ENCODE results near the gene SPN. TPM values are rescaled to one million over a fixed set of nuclear protein-coding genes. Genes with fewer than 3 reads are reported as not detected.

The SPN gene, protein sequence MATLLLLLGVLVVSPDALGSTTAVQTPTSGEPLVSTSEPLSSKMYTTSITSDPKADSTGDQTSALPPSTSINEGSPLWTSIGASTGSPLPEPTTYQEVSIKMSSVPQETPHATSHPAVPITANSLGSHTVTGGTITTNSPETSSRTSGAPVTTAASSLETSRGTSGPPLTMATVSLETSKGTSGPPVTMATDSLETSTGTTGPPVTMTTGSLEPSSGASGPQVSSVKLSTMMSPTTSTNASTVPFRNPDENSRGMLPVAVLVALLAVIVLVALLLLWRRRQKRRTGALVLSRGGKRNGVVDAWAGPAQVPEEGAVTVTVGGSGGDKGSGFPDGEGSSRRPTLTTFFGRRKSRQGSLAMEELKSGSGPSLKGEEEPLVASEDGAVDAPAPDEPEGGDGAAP
- total RNA-seq (2022; extraction: Qiagen RNA extraction; ENCODE audit: low read depth), result 0.03 TPM in 2 of 5 replicates, not detected in the others

DNA sequence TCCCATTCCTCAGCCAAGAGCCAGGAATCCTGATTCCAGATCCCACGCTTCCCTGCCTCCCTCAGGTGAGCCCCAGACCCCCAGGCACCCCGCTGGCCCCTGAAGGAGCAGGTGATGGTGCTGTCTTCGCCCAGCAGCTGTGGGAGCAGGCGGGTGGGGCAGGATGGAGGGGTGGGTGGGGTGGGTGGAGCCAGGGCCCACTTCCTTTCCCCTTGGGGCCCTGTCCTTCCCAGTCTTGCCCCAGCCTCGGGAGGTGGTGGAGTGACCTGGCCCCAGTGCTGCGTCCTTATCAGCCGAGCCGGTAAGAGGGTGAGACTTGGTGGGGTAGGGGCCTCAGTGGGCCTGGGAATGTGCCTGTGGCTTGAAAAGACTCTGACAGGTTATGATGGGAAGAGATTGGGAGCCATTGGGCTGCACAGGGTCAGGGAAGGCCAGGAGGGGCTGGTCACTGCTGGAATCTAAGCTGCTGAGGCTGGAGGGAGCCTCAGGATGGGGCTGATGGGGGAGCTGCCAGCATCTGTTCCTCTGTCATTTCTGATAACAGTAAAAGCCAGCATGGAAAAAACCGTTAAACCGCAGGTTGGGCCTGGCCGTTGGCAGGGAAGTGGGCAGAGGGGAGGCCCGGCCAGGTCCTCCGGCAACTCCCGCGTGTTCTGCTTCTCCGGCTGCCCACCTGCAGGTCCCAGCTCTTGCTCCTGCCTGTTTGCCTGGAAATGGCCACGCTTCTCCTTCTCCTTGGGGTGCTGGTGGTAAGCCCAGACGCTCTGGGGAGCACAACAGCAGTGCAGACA, at the start of gene SPN:
Gene SPN, plus strand, starts transcription at position 232 of the 791 bp plus-strand sequence. Its CDS starts 482 bp downstream, at position 714.

DNA sequence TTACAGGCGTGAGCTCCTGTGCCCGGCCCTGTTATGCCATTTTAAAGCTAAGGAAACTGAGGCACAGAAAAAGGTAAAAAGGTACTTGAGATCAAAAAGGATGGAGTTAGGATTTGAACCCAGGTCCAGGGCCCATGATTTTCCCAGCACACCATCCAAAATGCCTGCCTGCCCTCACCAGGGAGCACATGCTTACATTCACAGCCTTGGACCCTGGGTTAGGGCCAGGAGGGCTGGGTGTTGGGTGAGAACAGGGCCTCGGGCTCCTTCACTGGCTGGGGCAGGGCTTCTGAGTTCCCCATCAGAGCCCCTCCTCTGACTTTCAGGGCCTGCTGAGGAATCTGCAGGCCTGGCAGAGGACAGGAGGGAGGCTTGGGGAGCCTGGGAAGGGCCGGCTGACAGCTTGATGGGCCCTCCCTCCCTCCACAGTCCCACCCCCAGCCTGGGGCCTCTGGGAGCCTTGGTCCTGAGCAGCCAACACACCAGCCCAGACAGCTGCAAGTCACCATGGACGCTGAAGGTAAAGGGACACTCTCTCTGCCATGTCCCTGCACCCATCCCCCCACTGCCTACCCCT, 15.7 kb downstream of the SPN start, which contains the start of gene QPRT:
Gene QPRT, plus strand, starts transcription at position 490 of the 577 bp plus-strand sequence. Its CDS starts 18 bp downstream, at position 508.

Other genes starting within 250 kb of the SPN start
- gene BOLA2, start 208.9 kb upstream of the SPN start, total RNA-seq (2022; extraction: Qiagen RNA extraction; ENCODE audit: low read depth), result 23.7 to 32.8 TPM (median 27.4 TPM) in 5 replicates
- gene SLX1B, start 208.7 kb upstream of the SPN start, total RNA-seq (2022; extraction: Qiagen RNA extraction; ENCODE audit: low read depth), result 78.6 to 94.1 TPM (median 81.2 TPM) in 5 replicates
- gene SULT1A4, start 203.3 kb upstream of the SPN start, total RNA-seq (2022; extraction: Qiagen RNA extraction; ENCODE audit: low read depth), result 33.6 to 40.4 TPM (median 34.5 TPM) in 5 replicates
- gene NPIPB12, start 156.8 kb upstream of the SPN start, total RNA-seq (2022; extraction: Qiagen RNA extraction; ENCODE audit: low read depth), result 26.9 to 44.4 TPM (median 33.2 TPM) in 5 replicates
- 0.59 to 1.4 TPM (median 0.83 TPM) in 5 replicates for gene QPRT, start 15.9 kb downstream of the SPN start, total RNA-seq (2022; extraction: Qiagen RNA extraction; ENCODE audit: low read depth)
- not detected in 5 replicates for gene C16orf54, start 82.7 kb downstream of the SPN start, total RNA-seq (2022; extraction: Qiagen RNA extraction; ENCODE audit: low read depth)
- gene ZG16, start 115.0 kb downstream of the SPN start, total RNA-seq (2022; extraction: Qiagen RNA extraction; ENCODE audit: low read depth), result not detected in 5 replicates
- gene KIF22, start 127.5 kb downstream of the SPN start, total RNA-seq (2022; extraction: Qiagen RNA extraction; ENCODE audit: low read depth), result 87.1 to 102 TPM (median 95.2 TPM) in 5 replicates
- gene MAZ, start 143.3 kb downstream of the SPN start, total RNA-seq (2022; extraction: Qiagen RNA extraction; ENCODE audit: low read depth), result 180 to 210 TPM (median 192 TPM) in 5 replicates
- gene PRRT2, start 148.9 kb downstream of the SPN start, total RNA-seq (2022; extraction: Qiagen RNA extraction; ENCODE audit: low read depth), result 0.30 to 0.43 TPM (median 0.34 TPM) in 5 replicates
- gene PAGR1, start 152.9 kb downstream of the SPN start, total RNA-seq (2022; extraction: Qiagen RNA extraction; ENCODE audit: low read depth), result 36.8 to 51.9 TPM (median 45.4 TPM) in 5 replicates
- 116 to 134 TPM (median 120 TPM) in 5 replicates for gene MVP, start 157.2 kb downstream of the SPN start, total RNA-seq (2022; extraction: Qiagen RNA extraction; ENCODE audit: low read depth)
- 73.6 to 101 TPM (median 98.3 TPM) in 5 replicates for gene CDIPT, start 200.0 kb downstream of the SPN start, total RNA-seq (2022; extraction: Qiagen RNA extraction; ENCODE audit: low read depth)
- gene SEZ6L2, start 236.3 kb downstream of the SPN start, total RNA-seq (2022; extraction: Qiagen RNA extraction; ENCODE audit: low read depth), result 20.8 to 24.4 TPM (median 21.7 TPM) in 5 replicates
- gene ASPHD1, start 237.2 kb downstream of the SPN start, total RNA-seq (2022; extraction: Qiagen RNA extraction; ENCODE audit: low read depth), result 23.0 to 29.4 TPM (median 26.9 TPM) in 5 replicates

Data from A549 treated with DMSO at 1 μM for 4 hours (cell line).